Adrenal gland (tissue), 12 donors: ENCODE measurements around the gene TDRD9. TPM values are rescaled to one million over a fixed set of nuclear protein-coding genes. Genes with fewer than 3 reads are reported as not detected.

Experiments used
- DNase-seq, 7 donors: peaks; one replicate each; pipeline ENCODE4 v3.0.0-alpha.2; 2019 to 2020
- H3K27ac ChIP-seq, 5 donors: fragments of 200-600 bp; sonication (generic) in 4 of 5; 1 replicate in 3 of 5; 2 replicates in 2 of 5; pipeline versions ENCODE4 v1.5.1 to v1.8.0; 2016 to 2020; ENCODE audit warnings: mild to moderate bottlenecking in 1 of 5
- H3K27me3 ChIP-seq: fragments of 200-600 bp; 2 replicates; pipeline ENCODE4 v1.8.0; 2021
- H3K36me3 ChIP-seq, 2 donors: fragments of 200-600 bp; replicated peaks in 1 of 2; 1 replicate in 1 of 2; 2 replicates in 1 of 2; pipeline versions ENCODE4 v1.5.1 to v1.8.0; 2018 to 2022
- H3K4me1 ChIP-seq, 2 donors: fragments of 200-600 bp; replicated peaks in 1 of 2; 1 replicate in 1 of 2; 2 replicates in 1 of 2; pipeline versions ENCODE4 v1.5.1 to v1.8.0; 2018 to 2021
- H3K4me3 ChIP-seq, 4 donors: fragments of 200-600 bp; sonication (generic) in 3 of 4; one replicate each; pipeline ENCODE4 v1.5.1; 2016 to 2018
- H3K9me3 ChIP-seq, 3 donors: fragments of 200-600 bp; sonication (generic) in 1 of 3; replicated peaks in 1 of 3; 1 replicate in 2 of 3; 2 replicates in 1 of 3; pipeline versions ENCODE4 v1.5.1 to v1.8.0; 2016 to 2021
- POLR2A ChIP-seq, 2 donors: fragments of 450-650 bp; IDR thresholded peaks; one replicate each; pipeline ENCODE4 v1.6.1; 2017; ENCODE audit warnings: antibody characterized with exemption in 2 of 2, mild to moderate bottlenecking in 2 of 2, moderate library complexity in 1 of 2
- WGBS, 4 donors: extraction: QIAGEN DNeasy Blood & Tissue Kit in 2 of 4; methylation state at CpG; one replicate each; pipeline versions ENCODE4 v1.1.5 to v1.1.7; 2013 to 2017; 5-methylcytosine and 5-hydroxymethylcytosine counted together
- intact Hi-C, 2 donors: fragments of 100-400 bp; cut with DNase I; formaldehyde crosslinking; loops; one replicate each; pipeline versions ENCODE4 v1.14.1 to v1.15.0; 2022 to 2023
- polyA plus RNA-seq, 3 donors: library from polyadenylated mRNA; stranded (reverse); fragments of 200-250 nt in 2 of 3; fragments of 350-450 nt in 1 of 3; fragmentation: Illumina TruSeq in 1 of 3; extraction: RNeasy Lipid Tissue Mini Kit (QIAGEN cat#74804) in 1 of 3; gene quantifications; one replicate each; pipeline ENCODE4 v1.2.3, GENCODE V29; 2013 to 2014
- total RNA-seq, 9 donors: library from RNA; depleted of rRNA in 4 of 9; stranded (reverse); fragments of >200 nt in 4 of 9; fragments of 120-200 nt in 1 of 9; fragmentation: NEBNext Ultra II Directional in 1 of 9; extraction: Animal tissue kit (Norgen Biotek cat#: 25700) in 1 of 9; gene quantifications; one replicate each; pipeline versions ENCODE4 v1.1.0 to v1.2.4, GENCODE V29; 2013 to 2023
- TF ChIP-seq, protein P1 (sequence below), 6 experiments: fragments of 450-650 bp in 4 of 6; fragments of 200-600 bp in 2 of 6; sonication (generic) in 1 of 6; IDR thresholded peaks; 1 replicate in 5 of 6; 2 replicates in 1 of 6; pipeline versions ENCODE4 v1.5.1 to v1.8.0; 2016 to 2021; ENCODE audit warnings: antibody characterized with exemption in 6 of 6, mild to moderate bottlenecking in 2 of 6, moderate library complexity in 1 of 6
- donor health status: healthy with polysubstance abuse.
- donor health status: Bipolar disorder and iron deficiency.
- donor health status: DM: yes; HTN: yes; CAD: no.
- donor health status: DM: no; HTN: no; CAD: no.
- donor health status: DM: no; HTN: no; CAD: no.
- donor health status: DM: yes; HTN: yes; CAD: no.

TDRD9 gene
- total and polyA plus RNA-seq, 12 donors, result 0.06 to 7.8 (median 3.0) TPM

DNA sequence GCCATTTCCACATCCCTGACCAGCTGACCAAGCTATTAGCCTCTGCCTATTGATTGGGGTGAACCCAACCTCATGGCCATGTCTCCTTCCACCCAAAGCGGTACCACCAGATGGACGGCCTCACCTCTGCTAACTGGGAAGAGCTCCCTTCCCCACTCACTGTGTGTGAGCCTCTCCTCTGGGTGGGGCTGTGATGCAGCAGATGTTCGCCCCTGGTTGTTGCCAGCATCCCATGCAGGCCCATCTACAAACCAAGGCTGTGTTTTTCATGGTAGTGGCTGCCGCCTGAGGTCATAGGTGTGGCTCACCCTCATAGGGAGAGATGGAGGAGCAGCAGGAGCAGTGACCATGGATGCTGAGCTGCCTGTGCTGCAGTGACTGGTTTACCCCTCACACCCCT, 61.7 kb downstream of the TDRD9 start:
- Histone ChIP-seq H3K9me3 (no peaks in the 10 kb centered on the region), H3K4me3 (no peak overlapping the region), H3K36me3 (no peaks in the 10 kb centered on the region), H3K27ac (no peak overlapping the region), H3K4me1 (no peaks in the 10 kb centered on the region), H3K27me3 (no peaks in the 10 kb centered on the region)
- TF ChIP-seq POLR2A (IDR thresholded peaks at IDR 0.05), result no peak
- TF ChIP-seq, protein P1, sequence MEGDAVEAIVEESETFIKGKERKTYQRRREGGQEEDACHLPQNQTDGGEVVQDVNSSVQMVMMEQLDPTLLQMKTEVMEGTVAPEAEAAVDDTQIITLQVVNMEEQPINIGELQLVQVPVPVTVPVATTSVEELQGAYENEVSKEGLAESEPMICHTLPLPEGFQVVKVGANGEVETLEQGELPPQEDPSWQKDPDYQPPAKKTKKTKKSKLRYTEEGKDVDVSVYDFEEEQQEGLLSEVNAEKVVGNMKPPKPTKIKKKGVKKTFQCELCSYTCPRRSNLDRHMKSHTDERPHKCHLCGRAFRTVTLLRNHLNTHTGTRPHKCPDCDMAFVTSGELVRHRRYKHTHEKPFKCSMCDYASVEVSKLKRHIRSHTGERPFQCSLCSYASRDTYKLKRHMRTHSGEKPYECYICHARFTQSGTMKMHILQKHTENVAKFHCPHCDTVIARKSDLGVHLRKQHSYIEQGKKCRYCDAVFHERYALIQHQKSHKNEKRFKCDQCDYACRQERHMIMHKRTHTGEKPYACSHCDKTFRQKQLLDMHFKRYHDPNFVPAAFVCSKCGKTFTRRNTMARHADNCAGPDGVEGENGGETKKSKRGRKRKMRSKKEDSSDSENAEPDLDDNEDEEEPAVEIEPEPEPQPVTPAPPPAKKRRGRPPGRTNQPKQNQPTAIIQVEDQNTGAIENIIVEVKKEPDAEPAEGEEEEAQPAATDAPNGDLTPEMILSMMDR (IDR thresholded peaks at IDR 0.05), result no peak
- intact Hi-C loops, result loop anchor here (10.0 kb wide), 2 partner anchors 185 to 405 kb away; no protein-coding TSS in a partner anchor
- WGBS, 4 donors, result 80 to 93% (median 86%) methylated on average over 4 of the region's 4 CpGs
- DNase-seq, result no peak

GRCh38 chr14:103994535-103995184, 66.4 kb downstream of the TDRD9 start:
- intact Hi-C loops, result no loop called here
- TF ChIP-seq, protein P1 (IDR thresholded peaks at IDR 0.05), result no peak
- TF ChIP-seq POLR2A (IDR thresholded peaks at IDR 0.05), result no peak

GRCh38 chr14:103995876-103996275, 67.6 kb downstream of the TDRD9 start:
- intact Hi-C loops, result no loop called here
- H3K27me3 ChIP-seq, result no peaks in the 10 kb centered on the region
- no peaks in the 10 kb centered on the region for H3K9me3 ChIP-seq
- no peaks in the 10 kb centered on the region for H3K36me3 ChIP-seq
- TF ChIP-seq, protein P1 (IDR thresholded peaks at IDR 0.05), result no peak
- no peak for TF ChIP-seq POLR2A (IDR thresholded peaks at IDR 0.05)
- DNase-seq, result no peak
- 73 to 87% (median 79%) methylated on average over 5 of the region's 5 CpGs for WGBS, 4 donors
- no peak overlapping the region for H3K27ac ChIP-seq
- H3K4me1 ChIP-seq, result no peaks in the 10 kb centered on the region
- no peak overlapping the region for H3K4me3 ChIP-seq

More at GRCh38 chr14:103994535-103995184, 66.4 kb downstream of the TDRD9 start:
- no peaks in the 10 kb centered on the region for H3K9me3 ChIP-seq
- no peak for DNase-seq
- no peaks in the 10 kb centered on the region for H3K27me3 ChIP-seq
- 78 to 91% (median 81%) methylated on average over 5 of the region's 5 CpGs for WGBS, 4 donors
- H3K4me1 ChIP-seq, result no peaks in the 10 kb centered on the region
- no peaks in the 10 kb centered on the region for H3K36me3 ChIP-seq
- H3K4me3 ChIP-seq, result no peak overlapping the region
- no peak overlapping the region for H3K27ac ChIP-seq

DNA sequence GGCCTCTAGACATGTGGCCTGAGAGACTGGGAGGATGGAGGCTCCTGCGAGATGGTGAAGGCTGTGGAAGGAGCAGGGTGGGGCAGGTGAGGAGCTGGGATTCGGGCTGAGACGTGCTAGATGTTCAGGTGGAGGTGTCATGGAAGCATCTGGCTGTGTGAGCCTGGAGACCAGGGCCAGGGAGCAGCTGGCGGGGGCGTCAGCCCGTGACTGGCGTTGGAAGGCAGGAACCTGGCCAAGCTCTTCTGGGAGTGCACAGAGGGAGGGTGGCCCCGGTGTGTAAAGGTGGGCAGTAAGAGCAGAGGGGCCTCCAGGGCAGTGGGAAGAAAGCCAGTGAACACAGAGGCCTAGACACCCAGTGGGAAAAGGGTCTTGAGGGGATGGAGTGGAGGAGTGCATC, 69.1 kb downstream of the TDRD9 start:
- no peaks in the 10 kb centered on the region for H3K9me3 ChIP-seq
- H3K27me3 ChIP-seq, result no peaks in the 10 kb centered on the region
- DNase-seq, result no peak
- intact Hi-C loops, result no loop called here
- H3K27ac ChIP-seq, result no peak overlapping the region
- TF ChIP-seq POLR2A (IDR thresholded peaks at IDR 0.05), result no peak
- TF ChIP-seq, protein P1 (IDR thresholded peaks at IDR 0.05), result no peak
- 79 to 92% (median 86%) methylated on average over 8 of the region's 8 CpGs for WGBS, 4 donors
- H3K4me1 ChIP-seq, result no peaks in the 10 kb centered on the region
- H3K36me3 ChIP-seq, result no peaks in the 10 kb centered on the region
- no peak overlapping the region for H3K4me3 ChIP-seq
